Measurements from ENCODE around the gene RPS19BP1. TPM values are rescaled to one million over a fixed set of nuclear protein-coding genes. Genes with fewer than 3 reads are reported as not detected.

RPS19BP1 gene
- total and polyA plus RNA-seq, 2 of the 8 experiments (the other 6 are each of a cell fraction or from before 2014, with no cell fraction given): 77.9 to 97.9 TPM

- TF ChIP-seq PHF8 (conservative IDR thresholded peaks at IDR 0.05; ENCODE audit: low read depth, low read length) (no peak), JUND (IDR thresholded peaks at IDR 0.05; ENCODE audit: low read length) (no peak)
Measured at GRCh38 chr22:39498368-39498767, 34.2 kb downstream of the RPS19BP1 start (continued).
